HG03097 (cell line): ENCODE measurements around the gene PPP6R3.
"Not testable (repeated sequence)": the region's sequence is repeated elsewhere in the genome, so short reads cannot be mapped to it uniquely, and the experiment has no call there.

Source experiments
- ATAC-seq: cut with Tn5 transposase; IDR thresholded peaks from one replicate; pipeline ENCODE4 v1.9.1; 2021; ENCODE audit not compliant: unreplicated experiment, low FRiP score

PPP6R3 gene

GRCh38 chr11:68635172-68635571, 174.6 kb downstream of the PPP6R3 start:
- not testable (repeated sequence) for ATAC-seq

DNA sequence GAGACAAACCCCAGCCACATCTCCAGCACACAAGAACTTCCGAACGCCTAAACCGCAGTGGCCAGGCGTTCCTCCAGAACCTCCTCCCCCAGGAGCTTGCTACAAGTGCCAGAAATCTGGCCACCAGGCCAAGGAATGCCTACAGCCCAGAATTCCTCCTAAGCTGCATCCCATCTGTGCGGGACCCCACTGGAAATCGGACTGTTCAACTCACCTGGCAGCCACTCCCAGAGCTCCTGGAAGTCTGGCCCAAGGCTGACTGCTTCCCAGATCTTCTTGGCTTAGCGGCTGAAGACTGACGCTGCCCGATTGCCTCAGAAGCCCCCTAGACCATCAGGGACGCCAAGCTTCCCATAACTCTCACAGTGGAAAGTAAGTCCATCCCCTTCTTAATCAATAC, 175.3 kb downstream of the PPP6R3 start:
- ATAC-seq: not testable (repeated sequence)

- ATAC-seq: not testable (repeated sequence)
Measured at GRCh38 chr11:68639322-68639721, 178.8 kb downstream of the PPP6R3 start.

GRCh38 chr11:68641880-68642279, 181.3 kb downstream of the PPP6R3 start:
- ATAC-seq: no peak

GRCh38 chr11:68643585-68643984, 183.0 kb downstream of the PPP6R3 start:
- ATAC-seq: no peak

GRCh38 chr11:68646832-68647231, 186.3 kb downstream of the PPP6R3 start:
- ATAC-seq: no peak

DNA sequence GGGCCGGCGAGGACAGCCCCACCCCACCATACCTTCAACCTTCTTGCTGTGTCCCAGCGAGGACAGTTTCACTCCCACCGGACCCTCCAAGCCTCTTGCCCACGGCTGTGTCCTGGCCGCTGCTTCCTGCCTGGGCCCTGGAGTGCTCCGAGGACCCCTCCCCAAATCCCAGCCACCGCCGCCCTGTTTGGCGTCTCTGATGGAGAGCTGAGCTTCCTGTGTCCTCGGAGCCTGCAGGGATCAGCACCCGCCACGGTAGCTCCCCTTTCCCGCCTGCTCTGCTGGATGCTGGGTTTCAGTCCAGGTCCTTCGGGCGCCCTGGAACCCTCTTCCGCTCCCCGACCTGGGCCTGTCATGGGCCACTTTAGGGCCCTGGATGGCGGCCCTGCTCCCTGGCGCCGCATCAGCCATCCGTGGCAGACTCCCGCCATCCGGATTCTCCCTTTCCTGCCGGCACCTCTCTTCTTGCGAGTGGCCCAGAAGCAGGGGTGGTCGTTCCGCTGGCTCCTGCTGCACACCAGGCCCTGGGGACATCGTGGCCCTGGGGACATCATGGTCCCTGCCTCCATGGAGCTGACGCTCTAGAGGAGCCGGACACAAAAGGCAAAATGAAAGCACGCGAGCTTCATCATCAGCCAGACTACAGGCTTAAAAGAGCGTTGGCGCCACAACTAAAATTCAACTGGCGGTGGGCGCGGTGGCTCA, 189.5 kb downstream of the PPP6R3 start:
- no peak for ATAC-seq

GRCh38 chr11:68650801-68651200, 190.2 kb downstream of the PPP6R3 start:
- no peak for ATAC-seq

DNA sequence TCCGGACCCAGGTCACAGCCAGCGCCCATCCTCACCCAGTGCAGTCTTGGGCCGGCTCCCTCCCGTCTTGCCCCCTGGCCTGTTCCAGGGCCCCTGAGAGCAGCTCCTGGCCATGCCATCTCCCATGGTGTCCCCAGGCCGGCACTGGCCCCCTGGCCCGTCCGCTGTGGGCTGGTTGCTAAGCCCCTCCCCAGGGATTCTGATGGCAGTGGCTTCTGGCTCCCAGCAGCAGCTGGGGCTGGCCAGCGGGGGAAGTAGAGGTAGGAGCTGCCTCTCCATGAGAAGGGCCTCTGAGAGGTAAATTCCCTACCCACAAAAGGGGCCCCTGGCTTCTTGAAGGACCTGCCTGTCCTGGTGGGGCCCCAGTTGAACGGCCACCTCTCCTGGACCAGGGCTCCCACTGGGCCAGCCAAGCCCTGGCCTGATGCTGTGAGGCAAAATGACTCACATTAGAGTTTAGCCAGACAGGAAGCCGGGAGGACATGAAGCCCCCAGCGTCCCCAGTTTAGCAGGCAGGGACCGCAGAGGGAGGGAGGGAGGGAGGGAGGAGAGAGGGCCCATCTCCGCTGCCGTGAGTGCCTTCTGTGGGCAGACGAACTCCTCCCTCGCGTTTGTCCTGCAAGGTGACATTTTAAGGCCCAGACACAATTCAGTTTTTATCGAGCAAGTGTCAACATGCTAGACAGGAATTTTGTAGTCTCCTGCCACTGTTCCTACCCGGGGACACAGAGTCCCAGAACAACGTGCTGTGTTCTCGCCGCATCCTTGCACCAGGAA, 190.8 kb downstream of the PPP6R3 start:
- ATAC-seq: no peak

- ATAC-seq: no peak
Measured at GRCh38 chr11:68651985-68652682, 191.6 kb downstream of the PPP6R3 start.

DNA sequence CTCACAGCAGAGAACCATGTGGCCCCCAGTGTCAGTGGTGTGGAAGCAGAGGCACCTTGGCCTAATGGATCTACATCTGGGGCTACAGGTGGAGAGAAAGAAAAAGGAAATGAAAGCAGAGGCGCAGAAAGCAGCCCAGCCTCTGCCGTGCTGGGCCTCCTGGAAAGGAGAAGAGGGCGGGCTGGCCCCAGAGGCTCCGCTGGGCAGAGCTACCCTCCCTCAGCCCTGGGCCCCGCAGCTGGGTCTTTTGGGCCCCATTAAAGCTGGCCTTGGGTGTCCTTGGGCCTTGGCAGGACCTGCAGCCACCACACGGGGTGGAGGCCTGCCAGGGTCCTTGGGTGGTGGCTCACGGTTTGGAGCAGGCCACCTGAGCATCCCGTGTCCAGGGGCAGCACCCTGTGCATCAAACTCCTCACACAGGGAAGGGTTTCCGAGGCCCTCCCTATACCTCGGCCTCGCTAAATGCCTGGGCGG, 192.2 kb downstream of the PPP6R3 start:
- no peak for ATAC-seq

- no peak for ATAC-seq
Measured at GRCh38 chr11:68653486-68654430, 193.2 kb downstream of the PPP6R3 start.

GRCh38 chr11:68654978-68655377, 194.4 kb downstream of the PPP6R3 start:
- no peak for ATAC-seq

DNA sequence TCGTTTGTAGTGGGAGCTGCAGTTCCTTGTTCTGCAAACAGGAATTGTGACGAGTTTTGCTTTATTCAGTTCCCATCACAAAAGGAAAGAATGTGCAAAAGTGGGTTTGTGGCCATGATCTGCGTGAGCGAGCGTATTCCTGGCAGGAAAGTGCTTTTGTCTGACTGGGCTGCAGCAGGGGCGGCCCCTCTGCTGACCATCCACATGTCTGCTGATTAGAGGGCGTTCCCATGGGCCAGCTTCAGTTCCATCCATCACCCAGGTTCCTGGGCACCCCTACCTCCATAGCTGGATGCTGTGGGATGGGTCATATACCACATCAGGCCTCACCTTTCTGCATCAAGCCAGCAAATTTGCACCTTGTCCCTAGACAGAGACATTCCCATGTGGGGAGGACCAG, 194.9 kb downstream of the PPP6R3 start:
- ATAC-seq: no peak

GRCh38 chr11:68655806-68656205, 195.3 kb downstream of the PPP6R3 start:
- no peak for ATAC-seq

GRCh38 chr11:68657021-68657780, 196.6 kb downstream of the PPP6R3 start:
- ATAC-seq: no peak

GRCh38 chr11:68658097-68658496, 197.5 kb downstream of the PPP6R3 start:
- ATAC-seq: no peak

GRCh38 chr11:68658661-68659060, 198.1 kb downstream of the PPP6R3 start:
- ATAC-seq: no peak

DNA sequence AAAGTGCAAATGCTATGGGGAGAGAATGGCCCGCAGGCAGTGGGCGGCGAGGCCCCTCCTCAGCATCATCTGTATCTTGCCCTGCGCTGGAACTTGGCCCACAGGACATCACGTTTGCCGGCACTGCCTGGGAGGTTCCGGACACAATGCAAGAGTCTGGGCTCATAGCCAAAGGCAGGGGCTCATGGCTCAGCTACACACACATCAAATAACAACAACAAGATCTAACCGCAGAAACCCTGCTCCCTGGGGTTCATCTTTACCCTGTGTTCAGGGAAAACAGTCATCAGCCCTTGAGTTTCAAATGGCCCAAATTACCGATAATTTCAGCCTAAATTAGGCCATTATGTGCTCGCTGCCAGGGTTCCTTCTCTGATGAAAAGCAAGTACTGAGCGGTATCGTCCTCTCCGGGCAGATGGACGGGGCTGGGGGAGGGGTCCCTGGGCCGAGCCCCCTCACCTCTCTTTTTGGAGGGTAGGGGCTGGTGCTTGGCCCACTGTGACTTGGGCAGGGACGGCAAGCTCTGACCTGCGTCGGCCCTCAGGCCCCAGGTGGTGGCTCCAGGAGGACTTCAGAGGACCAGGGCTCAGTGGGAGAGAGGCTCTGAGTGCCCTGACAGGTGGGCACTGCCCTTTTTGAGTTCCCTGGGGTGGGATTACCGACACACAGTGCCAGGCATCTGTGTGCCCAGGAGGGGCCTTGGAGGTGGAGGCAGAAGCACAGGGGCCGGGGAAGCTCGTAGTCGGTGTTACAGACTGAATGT, 198.8 kb downstream of the PPP6R3 start:
- no peak for ATAC-seq
